ENCODE results near the gene SECISBP2L. TPM values are rescaled to one million over a fixed set of nuclear protein-coding genes. Genes with fewer than 3 reads are reported as not detected.

The SECISBP2L gene
- total RNA-seq, 6 experiments from 2014 or later, result 46.2 to 57.6 (median 54.7) TPM

DNA sequence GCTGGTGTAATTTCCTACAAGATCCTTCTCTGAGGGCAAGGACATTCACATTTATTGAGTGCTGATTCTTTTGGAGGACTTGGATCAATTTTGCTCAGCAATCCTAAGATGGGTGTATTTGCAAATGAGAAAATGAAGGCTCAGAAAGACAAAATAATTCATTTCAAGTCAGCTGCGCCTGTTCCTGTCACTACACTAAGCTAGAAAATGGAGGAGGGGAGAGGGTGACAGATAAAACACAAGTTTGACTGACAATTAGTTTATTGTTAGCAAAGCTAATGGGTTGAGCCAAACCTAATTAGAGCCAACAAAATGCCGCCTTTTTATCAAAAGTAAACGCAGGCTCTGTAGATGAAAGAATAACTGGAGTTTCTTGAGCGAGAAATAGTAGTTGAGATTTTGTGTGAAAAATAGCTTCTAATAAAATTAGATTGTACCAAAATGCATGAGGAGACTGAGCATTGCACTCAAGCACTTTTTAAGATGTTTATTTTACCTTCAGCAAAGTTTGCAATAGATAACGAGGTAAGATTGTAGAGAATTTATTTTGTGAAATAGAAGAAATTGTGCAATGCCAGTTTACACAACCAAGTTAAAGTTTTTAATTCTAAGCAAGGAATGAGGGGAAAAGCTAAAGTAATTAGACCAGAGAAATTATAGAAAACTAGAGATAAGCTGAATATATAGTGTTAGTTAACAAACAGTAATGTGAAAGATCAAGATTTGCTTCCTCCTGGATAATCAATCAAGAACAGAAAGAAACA is 39.6 kb upstream of the SECISBP2L start:
- H3K27ac Mint-ChIP-seq, result no peak overlapping the region
- H3K4me3 Mint-ChIP-seq, result no peak overlapping the region
- H3K36me3 Mint-ChIP-seq (ENCODE audit: low read depth), result no peaks in the 10 kb centered on the region
- H3K4me1 Mint-ChIP-seq (ENCODE audit: low read depth), result peaks cover 31% of the 10 kb centered on the region
- no peaks in the 10 kb centered on the region for H3K9me3 Mint-ChIP-seq
- no peaks in the 10 kb centered on the region for H3K27me3 Mint-ChIP-seq (ENCODE audit: insufficient read depth)
- DNase-seq, result no peak
- TF ChIP-seq, protein P1, sequence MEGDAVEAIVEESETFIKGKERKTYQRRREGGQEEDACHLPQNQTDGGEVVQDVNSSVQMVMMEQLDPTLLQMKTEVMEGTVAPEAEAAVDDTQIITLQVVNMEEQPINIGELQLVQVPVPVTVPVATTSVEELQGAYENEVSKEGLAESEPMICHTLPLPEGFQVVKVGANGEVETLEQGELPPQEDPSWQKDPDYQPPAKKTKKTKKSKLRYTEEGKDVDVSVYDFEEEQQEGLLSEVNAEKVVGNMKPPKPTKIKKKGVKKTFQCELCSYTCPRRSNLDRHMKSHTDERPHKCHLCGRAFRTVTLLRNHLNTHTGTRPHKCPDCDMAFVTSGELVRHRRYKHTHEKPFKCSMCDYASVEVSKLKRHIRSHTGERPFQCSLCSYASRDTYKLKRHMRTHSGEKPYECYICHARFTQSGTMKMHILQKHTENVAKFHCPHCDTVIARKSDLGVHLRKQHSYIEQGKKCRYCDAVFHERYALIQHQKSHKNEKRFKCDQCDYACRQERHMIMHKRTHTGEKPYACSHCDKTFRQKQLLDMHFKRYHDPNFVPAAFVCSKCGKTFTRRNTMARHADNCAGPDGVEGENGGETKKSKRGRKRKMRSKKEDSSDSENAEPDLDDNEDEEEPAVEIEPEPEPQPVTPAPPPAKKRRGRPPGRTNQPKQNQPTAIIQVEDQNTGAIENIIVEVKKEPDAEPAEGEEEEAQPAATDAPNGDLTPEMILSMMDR (IDR thresholded peaks at IDR 0.05), result no peak

DNA sequence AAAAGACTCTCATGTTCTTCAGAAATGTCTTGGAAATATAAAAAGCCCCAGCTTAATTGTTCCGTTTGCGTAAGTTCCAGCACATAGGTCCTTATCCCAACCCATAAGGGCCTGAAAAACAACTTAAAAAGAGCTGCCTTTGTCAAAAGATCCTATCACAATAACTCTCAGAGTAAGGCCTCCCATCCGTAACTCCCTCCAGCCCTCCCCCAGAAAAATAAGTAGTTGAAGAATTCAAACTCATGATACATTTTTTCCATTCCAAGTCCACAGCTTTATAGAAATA is 38.0 kb upstream of the SECISBP2L start:
- TF ChIP-seq, protein P1 (IDR thresholded peaks at IDR 0.05), result no peak
- Mint-ChIP-seq H3K4me1 (ENCODE audit: low read depth) (peaks cover 31% of the 10 kb centered on the region), H3K4me3 (no peak overlapping the region), H3K36me3 (ENCODE audit: low read depth) (no peaks in the 10 kb centered on the region), H3K27ac (peak overlapping the region; percentile 91; the same call in 1 of the 2 replicates), H3K27me3 (ENCODE audit: insufficient read depth) (no peaks in the 10 kb centered on the region), H3K9me3 (no peaks in the 10 kb centered on the region)
- no peak for DNase-seq

- peak; percentile 57 for DNase-seq
- Mint-ChIP-seq H3K27ac (peak overlapping the region; percentile 91), H3K4me1 (ENCODE audit: low read depth) (peaks cover 31% of the 10 kb centered on the region), H3K36me3 (ENCODE audit: low read depth) (no peaks in the 10 kb centered on the region), H3K9me3 (no peaks in the 10 kb centered on the region), H3K4me3 (peak overlapping the region; percentile 39), H3K27me3 (ENCODE audit: insufficient read depth) (no peaks in the 10 kb centered on the region)
- TF ChIP-seq, protein P1 (IDR thresholded peaks at IDR 0.05), result no peak
Measured at GRCh38 chr15:49083401-49084284, 37.4 kb upstream of the SECISBP2L start.

GRCh38 chr15:49082960-49083359 is 36.7 kb upstream of the SECISBP2L start:
- Mint-ChIP-seq H3K4me1 (ENCODE audit: low read depth) (peaks cover 31% of the 10 kb centered on the region), H3K9me3 (no peaks in the 10 kb centered on the region), H3K4me3 (peak overlapping the region; percentile 39), H3K27ac (peak overlapping the region; percentile 91), H3K27me3 (ENCODE audit: insufficient read depth) (no peaks in the 10 kb centered on the region), H3K36me3 (ENCODE audit: low read depth) (no peaks in the 10 kb centered on the region)
- TF ChIP-seq, protein P1 (IDR thresholded peaks at IDR 0.05), result no peak
- peak; percentile 57 for DNase-seq

DNA sequence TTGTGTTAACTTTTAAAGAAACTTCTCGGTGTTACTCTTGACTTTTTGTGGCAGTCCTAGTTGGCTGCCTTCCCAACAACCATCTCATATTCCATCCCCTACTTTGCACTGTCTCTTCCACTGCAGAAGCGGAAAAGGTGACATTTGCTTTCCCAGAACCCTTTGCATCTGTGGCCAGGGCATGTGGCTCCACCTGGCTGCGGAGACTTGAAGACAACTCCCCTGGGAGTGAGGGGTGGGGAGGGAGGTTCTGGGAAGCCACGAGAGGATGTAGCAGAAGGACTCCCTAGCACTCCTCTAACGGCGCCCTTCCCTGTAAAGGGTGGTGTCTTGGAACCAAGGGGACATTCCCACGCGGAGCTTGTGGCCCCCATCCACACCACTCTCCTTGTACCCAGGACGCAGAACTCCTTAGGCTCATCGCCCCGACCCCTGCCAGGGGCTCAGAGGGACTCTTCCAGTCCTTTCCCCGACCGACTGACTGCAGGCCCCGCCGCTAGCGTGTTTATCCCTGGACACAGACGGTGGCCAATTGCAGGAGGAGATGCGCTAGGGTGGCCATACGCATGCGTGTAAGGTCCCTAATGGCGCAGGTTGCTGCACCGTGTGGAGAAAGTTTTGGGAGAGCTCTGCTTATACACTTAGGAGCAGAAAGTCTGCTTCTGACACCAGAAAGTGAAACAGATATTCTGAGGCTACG is 33.2 kb upstream of the SECISBP2L start:
- Mint-ChIP-seq H3K4me1 (ENCODE audit: low read depth) (peaks cover 34% of the 10 kb centered on the region), H3K9me3 (no peaks in the 10 kb centered on the region), H3K36me3 (ENCODE audit: low read depth) (no peaks in the 10 kb centered on the region), H3K4me3 (no peak overlapping the region), H3K27me3 (ENCODE audit: insufficient read depth) (no peaks in the 10 kb centered on the region; the same call in 1 of the 2 replicates), H3K27ac (no peak overlapping the region)
- TF ChIP-seq, protein P1 (IDR thresholded peaks at IDR 0.05), result no peak
- no peak for DNase-seq

All from HFFc6 (cell line).